ENCODE data around the gene SLC35F4. TPM values are rescaled to one million over a fixed set of nuclear protein-coding genes. Genes with fewer than 3 reads are reported as not detected.

The SLC35F4 gene
- total and polyA plus RNA-seq, 8 donors, result 0.16 to 1.9 (median 0.36) TPM; not detected in 4

GRCh38 chr14:57835766-57836165 lies 30.1 kb downstream of the SLC35F4 start:
- no peak for DNase-seq

GRCh38 chr14:57834961-57835360 lies 30.9 kb downstream of the SLC35F4 start:
- no peak for TF ChIP-seq CTCF (IDR thresholded peaks at IDR 0.05)
- H3K36me3 ChIP-seq, result no peaks in the 10 kb centered on the region
- H3K4me1 ChIP-seq, result no peaks in the 10 kb centered on the region
- H3K4me3 ChIP-seq, result no peak overlapping the region
- FAIRE-seq, result no peak
- no peaks in the 10 kb centered on the region for H3K9me3 ChIP-seq
- H3K27ac ChIP-seq, result no peak overlapping the region
- intact Hi-C loops (cut with DNase I), result no loop called here
- no peak for DNase-seq
- ATAC-seq, result no peak
- H3K27me3 ChIP-seq, result no peaks in the 10 kb centered on the region
- 87 to 92% methylated on average over 3 of the region's 3 CpGs for WGBS, 2 donors

More at GRCh38 chr14:57835766-57836165, 30.1 kb downstream of the SLC35F4 start:
- FAIRE-seq (no peak), ATAC-seq (no peak)
- no peak overlapping the region for H3K27ac ChIP-seq
- H3K4me1 ChIP-seq, result no peaks in the 10 kb centered on the region
- H3K27me3 ChIP-seq, result no peaks in the 10 kb centered on the region
- WGBS, 2 donors, result 76 to 80% methylated on average over 2 of the region's 2 CpGs
- H3K4me3 ChIP-seq, result no peak overlapping the region
- H3K36me3 ChIP-seq, result no peaks in the 10 kb centered on the region
- H3K9me3 ChIP-seq, result no peaks in the 10 kb centered on the region
- no peak for TF ChIP-seq CTCF (IDR thresholded peaks at IDR 0.05)
- intact Hi-C loops (cut with DNase I), result no loop called here

- 30 to 58% methylated on average over 1 of the region's 1 CpG for WGBS, 2 donors
- DNase-seq (no peak), FAIRE-seq (no peak), ATAC-seq (no peak)
- Histone ChIP-seq H3K36me3 (no peaks in the 10 kb centered on the region), H3K4me1 (no peaks in the 10 kb centered on the region), H3K27ac (no peak overlapping the region), H3K4me3 (no peak overlapping the region), H3K9me3 (no peaks in the 10 kb centered on the region), H3K27me3 (no peaks in the 10 kb centered on the region)
- no peak for TF ChIP-seq CTCF (IDR thresholded peaks at IDR 0.05)
- intact Hi-C loops (cut with DNase I), result no loop called here
Observed at GRCh38 chr14:57834001-57834598, 31.8 kb downstream of the SLC35F4 start.

GRCh38 chr14:57833323-57833722 lies 32.6 kb downstream of the SLC35F4 start:
- Histone ChIP-seq H3K4me1 (no peaks in the 10 kb centered on the region), H3K4me3 (no peak overlapping the region), H3K27me3 (no peaks in the 10 kb centered on the region), H3K27ac (no peak overlapping the region), H3K9me3 (no peaks in the 10 kb centered on the region), H3K36me3 (no peaks in the 10 kb centered on the region)
- intact Hi-C loops (cut with DNase I), result no loop called here
- ATAC-seq (peak in 3 of 4 donors; percentile 66 to 81 (median 68)), FAIRE-seq (no peak), DNase-seq (peak in 3 of 6 donors; percentile 5 to 31 (median 20))
- no peak for TF ChIP-seq CTCF (IDR thresholded peaks at IDR 0.05)
- WGBS, 2 donors, result 42 to 54% methylated on average over 3 of the region's 3 CpGs

GRCh38 chr14:57831981-57832380 lies 33.9 kb downstream of the SLC35F4 start:
- intact Hi-C loops (cut with DNase I), result no loop called here
- H3K4me3 ChIP-seq, result no peak overlapping the region
- no peak for ATAC-seq
- H3K27me3 ChIP-seq, result no peaks in the 10 kb centered on the region
- no peaks in the 10 kb centered on the region for H3K36me3 ChIP-seq
- no peak for FAIRE-seq
- no peaks in the 10 kb centered on the region for H3K4me1 ChIP-seq
- TF ChIP-seq CTCF (IDR thresholded peaks at IDR 0.05), result no peak
- no peak for DNase-seq
- H3K27ac ChIP-seq, result no peak overlapping the region
- no peaks in the 10 kb centered on the region for H3K9me3 ChIP-seq
- 24 to 26% methylated on average over 5 of the region's 5 CpGs for WGBS, 2 donors

Data from pancreas (tissue), 10 donors.